HG02852 (cell line): ENCODE data around the gene MOB2.
A peak's percentile ranks its signal among the peaks of the same experiment; 100 is the strongest.

Experiments used
- ATAC-seq: cut with Tn5 transposase; IDR thresholded peaks from one replicate; pipeline ENCODE4 v1.9.1; 2021; ENCODE audit warnings: mild to moderate bottlenecking, moderate library complexity; ENCODE audit not compliant: unreplicated experiment

The MOB2 gene

GRCh38 chr11:1486054-1486825 lies at the start of gene MOB2:
Gene MOB2, minus strand, starts transcription at chr11:1486779. Its CDS starts 223 bp downstream, at chr11:1486556.
- no peak for ATAC-seq

- no peak for ATAC-seq
Measured at GRCh38 chr11:1534682-1535081, 48.1 kb upstream of the MOB2 start.

- no peak for ATAC-seq
Measured at GRCh38 chr11:1534171-1534570, 47.6 kb upstream of the MOB2 start.

GRCh38 chr11:1533342-1533725 lies 46.8 kb upstream of the MOB2 start:
- no peak for ATAC-seq

GRCh38 chr11:1532606-1533341 lies 46.2 kb upstream of the MOB2 start:
- ATAC-seq = no peak

GRCh38 chr11:1532014-1532586 lies 45.5 kb upstream of the MOB2 start:
- ATAC-seq = no peak

GRCh38 chr11:1531449-1532013 lies 45.0 kb upstream of the MOB2 start:
- no peak for ATAC-seq

- no peak for ATAC-seq
Measured at GRCh38 chr11:1530686-1531448, 44.3 kb upstream of the MOB2 start.

GRCh38 chr11:1529774-1530173 lies 43.2 kb upstream of the MOB2 start:
- ATAC-seq = no peak

- no peak for ATAC-seq
Measured at GRCh38 chr11:1529286-1529685, 42.7 kb upstream of the MOB2 start.

- no peak for ATAC-seq
Measured at GRCh38 chr11:1528710-1529109, 42.1 kb upstream of the MOB2 start.

- no peak for ATAC-seq
Measured at GRCh38 chr11:1526785-1527184, 40.2 kb upstream of the MOB2 start.

- no peak for ATAC-seq
Measured at GRCh38 chr11:1523779-1524178, 37.2 kb upstream of the MOB2 start.

GRCh38 chr11:1523077-1523476 lies 36.5 kb upstream of the MOB2 start:
- no peak for ATAC-seq

GRCh38 chr11:1522081-1522424 lies 35.5 kb upstream of the MOB2 start:
- no peak for ATAC-seq

- peak; percentile 92 for ATAC-seq
Measured at GRCh38 chr11:1521382-1522080, 35.0 kb upstream of the MOB2 start.

- no peak for ATAC-seq
Measured at GRCh38 chr11:1520663-1521267, 34.2 kb upstream of the MOB2 start.

GRCh38 chr11:1520209-1520662 lies 33.7 kb upstream of the MOB2 start:
- no peak for ATAC-seq

- no peak for ATAC-seq
Measured at GRCh38 chr11:1519028-1520010, 32.7 kb upstream of the MOB2 start.
